ENCODE measurements around the gene SLC5A10.
A peak's percentile ranks its signal among the peaks of the same experiment; 100 is the strongest.
"Not testable (repeated sequence)": the region's sequence is repeated elsewhere in the genome, so short reads cannot be mapped to it uniquely, and the experiment has no call there.

SLC5A10 gene

GRCh38 chr17:18947866-18948265 is 4.1 kb upstream of the SLC5A10 start:
- DNase-seq (ENCODE audit: low read depth), result no peak

GRCh38 chr17:18948476-18949006 is 3.4 kb upstream of the SLC5A10 start:
- no peak for DNase-seq (ENCODE audit: low read depth)

- DNase-seq (ENCODE audit: low read depth), result no peak
Observed at GRCh38 chr17:18949566-18949965, 2.4 kb upstream of the SLC5A10 start.

GRCh38 chr17:18950346-18950745 is 1.6 kb upstream of the SLC5A10 start:
- DNase-seq (ENCODE audit: low read depth), result no peak

GRCh38 chr17:18950944-18951905 is 740 bp upstream of the SLC5A10 start:
- no peak for DNase-seq (ENCODE audit: low read depth)

- DNase-seq (ENCODE audit: low read depth), result no peak
Observed at GRCh38 chr17:18953231-18953728, 1.3 kb downstream of the SLC5A10 start.

- DNase-seq (ENCODE audit: low read depth), result no peak
Observed at GRCh38 chr17:18954321-18954720, 2.4 kb downstream of the SLC5A10 start.

GRCh38 chr17:18955009-18955408 is 3.0 kb downstream of the SLC5A10 start:
- no peak for DNase-seq (ENCODE audit: low read depth)

- not testable (repeated sequence) for DNase-seq (ENCODE audit: low read depth)
Observed at GRCh38 chr17:18956021-18956420, 4.1 kb downstream of the SLC5A10 start.

- no peak for DNase-seq (ENCODE audit: low read depth)
Observed at GRCh38 chr17:18956581-18956980, 4.6 kb downstream of the SLC5A10 start.

GRCh38 chr17:18957831-18958230 is 5.9 kb downstream of the SLC5A10 start:
- DNase-seq (ENCODE audit: low read depth), result no peak

GRCh38 chr17:18958611-18959010 is 6.6 kb downstream of the SLC5A10 start:
- DNase-seq (ENCODE audit: low read depth), result no peak

GRCh38 chr17:18959071-18959844 is 7.3 kb downstream of the SLC5A10 start:
- no peak for DNase-seq (ENCODE audit: low read depth)

- no peak for DNase-seq (ENCODE audit: low read depth)
Observed at GRCh38 chr17:18959845-18960240, 7.9 kb downstream of the SLC5A10 start.

- no peak for DNase-seq (ENCODE audit: low read depth)
Observed at GRCh38 chr17:18960241-18960665, 8.3 kb downstream of the SLC5A10 start.

- DNase-seq (ENCODE audit: low read depth), result peak; percentile 43
Observed at GRCh38 chr17:18960803-18961511, 9.0 kb downstream of the SLC5A10 start.

- no peak for DNase-seq (ENCODE audit: low read depth)
Observed at GRCh38 chr17:18961634-18962493, 9.9 kb downstream of the SLC5A10 start.

- DNase-seq (ENCODE audit: low read depth), result no peak
Observed at GRCh38 chr17:18962494-18962815, 10.5 kb downstream of the SLC5A10 start.

- DNase-seq (ENCODE audit: low read depth), result no peak
Observed at GRCh38 chr17:18963126-18964017, 11.4 kb downstream of the SLC5A10 start.

- DNase-seq (ENCODE audit: low read depth), result no peak
Observed at GRCh38 chr17:18964018-18964351, 12.0 kb downstream of the SLC5A10 start.

All from T follicular helper cell (primary cell).